A673 (cell line): ENCODE data around the gene AFM. TPM values are rescaled to one million over a fixed set of nuclear protein-coding genes. Genes with fewer than 3 reads are reported as not detected.

Experiments
- BruUV-seq: library from RNA; stranded (reverse); fragments of 400-500 nt; replicated peaks from 2 replicates; lab custom pipeline; 2021; lab: Mats Ljungman, UMichigan
- CTCF ChIA-PET: fragments of 300-600 bp; sonication (Branson Sonifier 250); formaldehyde crosslinking; loops from one replicate; lab custom pipeline; 2022; ENCODE audit warnings: antibody characterized with exemption; lab: Charles Lee
- POLR2A ChIA-PET: fragments of 300-600 bp; sonication (Branson Sonifier 250); formaldehyde crosslinking; loops from one replicate; lab custom pipeline; 2022; ENCODE audit warnings: antibody characterized with exemption; ENCODE audit not compliant: low non-redundant PET; lab: Charles Lee
- DNase-seq: peaks from one replicate; pipeline ENCODE4 v3.0.0-alpha.2; 2015; ENCODE audit warnings: low spot score
- H3K27ac ChIP-seq: fragments of 200-600 bp; sonication (generic); 2 replicates; pipeline ENCODE4 v1.5.1; 2016; ENCODE audit warnings: mixed run types, low read depth, mild to moderate bottlenecking, mixed read lengths, antibody characterized with exemption, low read length; ENCODE audit not compliant: poor library complexity, severe bottlenecking
- H3K27me3 ChIP-seq: fragments of 200-600 bp; sonication (generic); replicated peaks from 2 replicates; pipeline ENCODE4 v1.6.1; 2017; ENCODE audit warnings: mixed run types, low read depth, mild to moderate bottlenecking, mixed read lengths, antibody characterized with exemption, low read length; ENCODE audit not compliant: insufficient read depth, poor library complexity
- H3K36me3 ChIP-seq: fragments of 200-600 bp; sonication (generic); 2 replicates; pipeline ENCODE4 v1.6.1; 2016; ENCODE audit warnings: mixed run types, mild to moderate bottlenecking, mixed read lengths, antibody characterized with exemption, low read length; ENCODE audit not compliant: insufficient read depth, poor library complexity, severe bottlenecking
- H3K4me1 ChIP-seq: fragments of 200-600 bp; sonication (generic); 2 replicates; pipeline ENCODE4 v1.6.1; 2017; ENCODE audit warnings: mixed run types, mild to moderate bottlenecking, mixed read lengths, antibody characterized with exemption, low read length; ENCODE audit not compliant: insufficient read depth, poor library complexity, severe bottlenecking
- H3K4me3 ChIP-seq: fragments of 200-600 bp; sonication (generic); 2 replicates; pipeline ENCODE4 v1.5.1; 2016; ENCODE audit warnings: low read depth, mixed run types, mild to moderate bottlenecking, mixed read lengths, low read length; ENCODE audit not compliant: poor library complexity, severe bottlenecking
- H3K9me3 ChIP-seq: fragments of 200-600 bp; sonication (generic); 2 replicates; pipeline ENCODE4 v1.6.1; 2016; ENCODE audit warnings: mixed run types, low read depth, mild to moderate bottlenecking, mixed read lengths, antibody characterized with exemption, low read length; ENCODE audit not compliant: poor library complexity, severe bottlenecking
- EZH2 ChIP-seq: fragments of 200-600 bp; sonication (generic); IDR thresholded peaks from 2 replicates; pipeline ENCODE4 v1.6.1; 2017; ENCODE audit warnings: borderline replicate concordance, low read depth, mild to moderate bottlenecking, mixed read lengths, antibody characterized with exemption, low read length; ENCODE audit not compliant: poor library complexity, severe bottlenecking
- intact Hi-C: fragments of 100-400 bp; cut with micrococcal nuclease; formaldehyde crosslinking; loops from one replicate; pipeline ENCODE4 v1.10.0; 2022; ENCODE audit not compliant: unreplicated experiment
- total RNA-seq: library from RNA; stranded (reverse); gene quantifications from 2 replicates; pipeline ENCODE4 v1.2.3, GENCODE V29; 2021
- TF ChIP-seq, protein P1 (sequence below): fragments of 300-800, 200-600 bp; sonication (generic); conservative IDR thresholded peaks from 2 replicates; pipeline ENCODE4 v1.5.1; 2017; ENCODE audit warnings: low read depth, mild to moderate bottlenecking, antibody characterized with exemption, low read length, moderate library complexity, mixed read lengths

AFM gene
- total RNA-seq, 1 experiment from 2014 or later: not detected

GRCh38 chr4:73538162-73538561 lies 56.6 kb downstream of the AFM start:
- no peak for DNase-seq
- Histone ChIP-seq H3K36me3 (no peaks in the 10 kb centered on the region), H3K9me3 (no peaks in the 10 kb centered on the region), H3K4me3 (no peak overlapping the region), H3K27me3 (no peaks in the 10 kb centered on the region), H3K4me1 (no peaks in the 10 kb centered on the region), H3K27ac (no peak overlapping the region)
- ChIA-PET CTCF (no interaction called here), POLR2A (no interaction called here)
- intact Hi-C loops: no loop called here
- no TSS peak for BruUV-seq
- no peak for TF ChIP-seq EZH2
- TF ChIP-seq, protein P1, sequence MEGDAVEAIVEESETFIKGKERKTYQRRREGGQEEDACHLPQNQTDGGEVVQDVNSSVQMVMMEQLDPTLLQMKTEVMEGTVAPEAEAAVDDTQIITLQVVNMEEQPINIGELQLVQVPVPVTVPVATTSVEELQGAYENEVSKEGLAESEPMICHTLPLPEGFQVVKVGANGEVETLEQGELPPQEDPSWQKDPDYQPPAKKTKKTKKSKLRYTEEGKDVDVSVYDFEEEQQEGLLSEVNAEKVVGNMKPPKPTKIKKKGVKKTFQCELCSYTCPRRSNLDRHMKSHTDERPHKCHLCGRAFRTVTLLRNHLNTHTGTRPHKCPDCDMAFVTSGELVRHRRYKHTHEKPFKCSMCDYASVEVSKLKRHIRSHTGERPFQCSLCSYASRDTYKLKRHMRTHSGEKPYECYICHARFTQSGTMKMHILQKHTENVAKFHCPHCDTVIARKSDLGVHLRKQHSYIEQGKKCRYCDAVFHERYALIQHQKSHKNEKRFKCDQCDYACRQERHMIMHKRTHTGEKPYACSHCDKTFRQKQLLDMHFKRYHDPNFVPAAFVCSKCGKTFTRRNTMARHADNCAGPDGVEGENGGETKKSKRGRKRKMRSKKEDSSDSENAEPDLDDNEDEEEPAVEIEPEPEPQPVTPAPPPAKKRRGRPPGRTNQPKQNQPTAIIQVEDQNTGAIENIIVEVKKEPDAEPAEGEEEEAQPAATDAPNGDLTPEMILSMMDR: no peak

- intact Hi-C loops: no loop called here
- ChIA-PET POLR2A (no interaction called here), CTCF (no interaction called here)
- TF ChIP-seq, protein P1: no peak
- no peak for TF ChIP-seq EZH2
- BruUV-seq: no TSS peak
- Histone ChIP-seq H3K9me3 (no peaks in the 10 kb centered on the region), H3K4me3 (no peak overlapping the region), H3K36me3 (no peaks in the 10 kb centered on the region), H3K27me3 (no peaks in the 10 kb centered on the region), H3K4me1 (no peaks in the 10 kb centered on the region), H3K27ac (no peak overlapping the region)
- DNase-seq: no peak
These were observed 57.8 kb downstream of the AFM start for GRCh38 chr4:73539386-73539785.

GRCh38 chr4:73540826-73541225 lies 59.3 kb downstream of the AFM start:
- BruUV-seq: no TSS peak
- Histone ChIP-seq H3K36me3 (no peaks in the 10 kb centered on the region), H3K4me1 (no peaks in the 10 kb centered on the region), H3K9me3 (no peaks in the 10 kb centered on the region), H3K27me3 (no peaks in the 10 kb centered on the region), H3K27ac (no peak overlapping the region), H3K4me3 (no peak overlapping the region)
- intact Hi-C loops: no loop called here
- no peak for DNase-seq
- CTCF ChIA-PET: no interaction called here
- TF ChIP-seq, protein P1: no peak
- no peak for TF ChIP-seq EZH2
- POLR2A ChIA-PET: no interaction called here
